Neuronal stem cell (in vitro differentiated cells): ENCODE data around the gene TGIF1.
A peak's percentile ranks its signal among the peaks of the same experiment; 100 is the strongest.

Experiments used
- DNase-seq: peaks from one replicate; pipeline ENCODE4 v3.0.0-alpha.2; 2013; ENCODE audit warnings: low spot score
- H2AFZ ChIP-seq: one replicate; pipeline ENCODE4 v1.6.1; 2013; ENCODE audit warnings: mild to moderate bottlenecking, low read length, inconsistent platforms
- H2AK5ac ChIP-seq: 2 replicates; pipeline ENCODE4 v1.6.1; 2013; ENCODE audit warnings: low read depth, mild to moderate bottlenecking, inconsistent platforms, low read length, moderate library complexity, mixed read lengths
- H2BK120ac ChIP-seq: 2 replicates; pipeline ENCODE4 v1.6.1; 2013; ENCODE audit warnings: low read depth, mild to moderate bottlenecking, inconsistent platforms, low read length, moderate library complexity, mixed read lengths
- H2BK12ac ChIP-seq: one replicate; pipeline ENCODE4 v1.6.1; 2013; ENCODE audit warnings: low read length, inconsistent platforms
- H2BK15ac ChIP-seq: 2 replicates; pipeline ENCODE4 v1.6.1; 2013; ENCODE audit warnings: mild to moderate bottlenecking, low read length, inconsistent platforms, mixed read lengths
- H2BK5ac ChIP-seq: one replicate; pipeline ENCODE4 v1.6.1; 2013; ENCODE audit warnings: inconsistent platforms, mild to moderate bottlenecking, low read length, moderate library complexity
- H3K14ac ChIP-seq: one replicate; pipeline ENCODE4 v1.6.1; 2013; ENCODE audit warnings: low read length, inconsistent platforms
- H3K18ac ChIP-seq: 2 replicates; pipeline ENCODE4 v1.6.1; 2013; ENCODE audit warnings: low read length, inconsistent platforms
- H3K23ac ChIP-seq: 2 replicates; pipeline ENCODE4 v1.6.1; 2013; ENCODE audit warnings: low read depth, mild to moderate bottlenecking, mixed read lengths, low read length, inconsistent platforms; ENCODE audit not compliant: poor library complexity
- H3K27ac ChIP-seq: replicated peaks from 3 replicates; pipeline ENCODE4 v1.5.1; 2013; ENCODE audit warnings: low read length, inconsistent platforms
- H3K27me3 ChIP-seq, 3 experiments: 2 replicates each; pipeline ENCODE4 v1.6.1; 2013; ENCODE audit warnings: low read length in 3 of 3, mild to moderate bottlenecking in 2 of 3, inconsistent platforms in 1 of 3, low read depth in 1 of 3, mixed read lengths in 1 of 3, moderate library complexity in 1 of 3; ENCODE audit not compliant: control insufficient read depth in 3 of 3, insufficient read depth in 3 of 3
- H3K36me3 ChIP-seq, 2 donors: replicated peaks in 1 of 2; 2 replicates each; pipeline ENCODE4 v1.6.1; 2013; ENCODE audit warnings: low read length in 2 of 2; ENCODE audit not compliant: control insufficient read depth in 2 of 2, insufficient read depth in 2 of 2
- H3K4ac ChIP-seq: 2 replicates; pipeline ENCODE4 v1.6.1; 2013; ENCODE audit warnings: inconsistent platforms, mild to moderate bottlenecking, low read length, moderate library complexity
- H3K4me1 ChIP-seq, 2 donors: 1 replicate in 1 of 2; 2 replicates in 1 of 2; pipeline ENCODE4 v1.6.1; 2013; ENCODE audit warnings: low read length in 2 of 2, low read depth in 1 of 2; ENCODE audit not compliant: control insufficient read depth in 2 of 2, insufficient read depth in 1 of 2
- H3K4me2 ChIP-seq: one replicate; pipeline ENCODE4 v1.6.1; 2013; ENCODE audit warnings: mild to moderate bottlenecking, low read length, inconsistent platforms; ENCODE audit not compliant: insufficient read depth, poor library complexity, severe bottlenecking
- H3K4me3 ChIP-seq, 2 donors: 2 replicates each; pipeline ENCODE4 v1.5.1; 2013; ENCODE audit warnings: low read length in 2 of 2, mild to moderate bottlenecking in 2 of 2, inconsistent platforms in 1 of 2, moderate library complexity in 1 of 2
- H3K79me1 ChIP-seq: one replicate; pipeline ENCODE4 v1.6.1; 2013; ENCODE audit warnings: low read depth, mild to moderate bottlenecking, inconsistent platforms, low read length, moderate library complexity
- H3K9ac ChIP-seq: one replicate; pipeline ENCODE4 v1.6.1; 2013; ENCODE audit warnings: mild to moderate bottlenecking, low read depth, low read length, inconsistent platforms; ENCODE audit not compliant: poor library complexity
- H3K9me3 ChIP-seq, 2 donors: replicated peaks in 1 of 2; 2 replicates each; pipeline versions ENCODE3 to v1.6.1; 2013; ENCODE audit warnings: low read length in 2 of 2, mild to moderate bottlenecking in 2 of 2, inconsistent platforms in 1 of 2, low read depth in 1 of 2, mixed read lengths in 1 of 2, moderate library complexity in 1 of 2; ENCODE audit not compliant: control insufficient read depth in 2 of 2, insufficient read depth in 1 of 2
- H4K8ac ChIP-seq: one replicate; pipeline ENCODE4 v1.6.1; 2013; ENCODE audit warnings: low read depth, mild to moderate bottlenecking, inconsistent platforms, low read length, moderate library complexity
- H4K91ac ChIP-seq: one replicate; pipeline ENCODE4 v1.6.1; 2013; ENCODE audit warnings: low read length, low read depth, mild to moderate bottlenecking, inconsistent platforms; ENCODE audit not compliant: poor library complexity
- WGBS, 2 donors: extraction: QIAGEN DNeasy Blood & Tissue Kit; methylation state at CpG; one replicate each; pipeline ENCODE4 v1.1.7; 2013; ENCODE audit warnings: missing lambda C conversion rate in 2 of 2, mixed read lengths in 1 of 2; ENCODE audit not compliant: insufficient read length in 2 of 2, insufficient replicate concordance in 1 of 2; ENCODE audit errors: extremely low coverage in 2 of 2; 5-methylcytosine and 5-hydroxymethylcytosine counted together

The TGIF1 gene

GRCh38 chr18:3422905-3423304 lies 27.1 kb upstream of the TGIF1 start:
- H2AK5ac ChIP-seq = no peak overlapping the region
- no peak overlapping the region for H2BK15ac ChIP-seq
- H4K8ac ChIP-seq = no peak overlapping the region
- no peak overlapping the region for H4K91ac ChIP-seq
- H2AFZ ChIP-seq = no peak overlapping the region
- peaks cover 0 to 2% of the 10 kb centered on the region in 2 donors for H3K4me1 ChIP-seq
- H3K14ac ChIP-seq = no peak overlapping the region
- DNase-seq = no peak
- H3K18ac ChIP-seq = no peak overlapping the region
- no peaks in the 10 kb centered on the region for H3K36me3 ChIP-seq
- no peak overlapping the region for H2BK120ac ChIP-seq
- no peak overlapping the region for H3K4me3 ChIP-seq
- H3K4ac ChIP-seq = no peak overlapping the region
- H3K27me3 ChIP-seq = no peaks in the 10 kb centered on the region
- no peak overlapping the region for H3K23ac ChIP-seq
- no peak overlapping the region for H3K9ac ChIP-seq
- WGBS, 2 donors = no CpG with 5 or more reads among the region's 10 CpGs
- no peak overlapping the region for H2BK5ac ChIP-seq
- H3K79me1 ChIP-seq = no peaks in the 10 kb centered on the region
- H3K27ac ChIP-seq = no peak overlapping the region
- no peaks in the 10 kb centered on the region for H3K9me3 ChIP-seq
- H2BK12ac ChIP-seq = no peak overlapping the region
- no peak overlapping the region for H3K4me2 ChIP-seq

GRCh38 chr18:3424280-3424890 lies 25.6 kb upstream of the TGIF1 start:
- DNase-seq = no peak

GRCh38 chr18:3425030-3425429 lies 24.9 kb upstream of the TGIF1 start:
- no peak overlapping the region for H3K18ac ChIP-seq
- DNase-seq = no peak
- WGBS, 2 donors = no CpG with 5 or more reads among the region's 3 CpGs

More at GRCh38 chr18:3424280-3424890, 25.6 kb upstream of the TGIF1 start:
- Histone ChIP-seq H3K14ac (no peak overlapping the region), H2BK12ac (no peak overlapping the region), H3K23ac (no peak overlapping the region), H3K4ac (no peak overlapping the region), H3K9me3 (no peaks in the 10 kb centered on the region), H3K9ac (no peak overlapping the region), H2BK120ac (no peak overlapping the region), H2BK15ac (no peak overlapping the region), H3K36me3 (no peaks in the 10 kb centered on the region), H3K27ac (no peak overlapping the region), H3K4me1 (peaks cover 0 to 2% of the 10 kb centered on the region in 2 donors), H4K91ac (no peak overlapping the region), H2BK5ac (no peak overlapping the region), H3K79me1 (no peaks in the 10 kb centered on the region), H3K4me2 (no peak overlapping the region), H3K18ac (no peak overlapping the region), H2AFZ (no peak overlapping the region), H3K27me3 (no peaks in the 10 kb centered on the region), H4K8ac (no peak overlapping the region), H3K4me3 (no peak overlapping the region), H2AK5ac (no peak overlapping the region)
- WGBS, 2 donors = no CpG with 5 or more reads among the region's 3 CpGs

GRCh38 chr18:3425446-3425845 lies 24.5 kb upstream of the TGIF1 start:
- Histone ChIP-seq H3K4me2 (peak overlapping the region; percentile 11), H4K8ac (peak overlapping the region; percentile 43), H3K27me3 (no peaks in the 10 kb centered on the region), H3K9ac (no peak overlapping the region), H3K4me1 (peaks cover 0 to 2% of the 10 kb centered on the region in 2 donors), H2AFZ (no peak overlapping the region), H2BK120ac (no peak overlapping the region), H3K4ac (peak overlapping the region; percentile 53), H2AK5ac (peak overlapping the region; percentile 81), H3K9me3 (no peaks in the 10 kb centered on the region), H3K23ac (peak overlapping the region; percentile 55), H3K79me1 (no peaks in the 10 kb centered on the region), H3K14ac (no peak overlapping the region), H3K27ac (no peak overlapping the region), H3K36me3 (no peaks in the 10 kb centered on the region), H2BK5ac (no peak overlapping the region), H2BK12ac (no peak overlapping the region), H4K91ac (no peak overlapping the region), H3K4me3 (no peak overlapping the region), H2BK15ac (no peak overlapping the region), H3K18ac (peak overlapping the region; percentile 11)
- WGBS, 2 donors = no CpG with 5 or more reads among the region's 6 CpGs
- DNase-seq = no peak

More at GRCh38 chr18:3425030-3425429, 24.9 kb upstream of the TGIF1 start:
- H4K91ac ChIP-seq = no peak overlapping the region
- no peaks in the 10 kb centered on the region for H3K9me3 ChIP-seq
- H2BK5ac ChIP-seq = no peak overlapping the region
- H2BK15ac ChIP-seq = no peak overlapping the region
- H3K14ac ChIP-seq = no peak overlapping the region
- H3K4ac ChIP-seq = no peak overlapping the region
- no peak overlapping the region for H3K23ac ChIP-seq
- no peak overlapping the region for H2BK120ac ChIP-seq
- H2AFZ ChIP-seq = no peak overlapping the region
- H2BK12ac ChIP-seq = no peak overlapping the region
- no peaks in the 10 kb centered on the region for H3K27me3 ChIP-seq
- no peaks in the 10 kb centered on the region for H3K79me1 ChIP-seq
- H3K4me2 ChIP-seq = no peak overlapping the region
- H3K4me1 ChIP-seq = peaks cover 0 to 2% of the 10 kb centered on the region in 2 donors
- no peaks in the 10 kb centered on the region for H3K36me3 ChIP-seq
- no peak overlapping the region for H3K4me3 ChIP-seq
- no peak overlapping the region for H3K27ac ChIP-seq
- no peak overlapping the region for H4K8ac ChIP-seq
- no peak overlapping the region for H3K9ac ChIP-seq
- H2AK5ac ChIP-seq = no peak overlapping the region
